SK-N-SH (cell line): Measurements from ENCODE around the gene WNT9B. TPM values are rescaled to one million over a fixed set of nuclear protein-coding genes. Genes with fewer than 3 reads are reported as not detected.

Experiments
- CTCF ChIA-PET: fragments of 300-600, 350-600 bp; formaldehyde crosslinking; extraction: SDS; loops from one replicate; lab custom pipeline; 2021; lab: Yijun Ruan, JAX
- POLR2A ChIA-PET: fragments of 350-600 bp; sonication (Branson Sonifier 250); formaldehyde crosslinking; extraction: SDS; loops from one replicate; lab custom pipeline; 2020; ENCODE audit warnings: antibody characterized with exemption, inconsistent platforms; lab: Yijun Ruan, JAX
- DNase-seq: peaks from one replicate; pipeline ENCODE4 v3.0.0; 2012
- H2AFZ ChIP-seq: fragments of 200-600 bp; sonication (generic); 2 replicates; pipeline ENCODE4 v1.8.1; 2016; ENCODE audit warnings: antibody characterized with exemption, mild to moderate bottlenecking, low read depth
- H3F3A ChIP-seq: fragments of 200-600 bp; sonication (generic); replicated peaks from 2 replicates; pipeline ENCODE3; 2016; ENCODE audit warnings: antibody characterized with exemption, mild to moderate bottlenecking; ENCODE audit not compliant: insufficient read depth
- H3K27ac ChIP-seq, 2 experiments: fragments of 200-500 bp in 1 of 2; fragments of 200-600 bp in 1 of 2; sonication (Bioruptor generic) in 1 of 2; sonication (generic), shearing (Covaris generic) in 1 of 2; 2 replicates each; pipeline versions ENCODE4 v1.5.1 to v1.6.1; 2014 to 2016; ENCODE audit warnings: low read depth in 2 of 2, inconsistent platforms in 1 of 2, low read length in 1 of 2, mild to moderate bottlenecking in 1 of 2, mixed read lengths in 1 of 2
- H3K27me3 ChIP-seq: fragments of 200-600 bp; sonication (generic), shearing (Covaris generic); 2 replicates; pipeline ENCODE4 v1.6.1; 2016; ENCODE audit warnings: mixed run types; ENCODE audit not compliant: insufficient read depth
- H3K36me3 ChIP-seq, 2 experiments: fragments of 200-500 bp in 1 of 2; fragments of 200-600 bp in 1 of 2; sonication (Bioruptor generic) in 1 of 2; sonication (generic) in 1 of 2; replicated peaks in 1 of 2; 2 replicates each; pipeline versions ENCODE3 to v1.5.1; 2014 to 2016; ENCODE audit warnings: low read length in 1 of 2, mild to moderate bottlenecking in 1 of 2; ENCODE audit not compliant: insufficient read depth in 2 of 2, control insufficient read depth in 1 of 2
- H3K4me1 ChIP-seq, 2 experiments: fragments of 200-500 bp in 1 of 2; fragments of 200-600 bp in 1 of 2; sonication (Bioruptor generic) in 1 of 2; sonication (generic), shearing (Covaris generic) in 1 of 2; 2 replicates each; pipeline versions ENCODE4 v1.5.1 to v1.6.1; 2014 to 2016; ENCODE audit warnings: low read depth in 1 of 2, low read length in 1 of 2, mixed run types in 1 of 2; ENCODE audit not compliant: insufficient read depth in 2 of 2, control insufficient read depth in 1 of 2
- H3K4me2 ChIP-seq: fragments of 200-600 bp; sonication (generic), shearing (Covaris generic); 2 replicates; pipeline ENCODE4 v1.6.1; 2017; ENCODE audit warnings: mixed run types
- H3K4me3 ChIP-seq, 2 experiments: fragments of 200-500 bp in 1 of 2; fragments of 200-600 bp in 1 of 2; sonication (Bioruptor generic) in 1 of 2; sonication (generic), shearing (Covaris generic) in 1 of 2; 2 replicates each; pipeline versions ENCODE4 v1.5.1 to v1.8.1; 2014 to 2016; ENCODE audit warnings: low read depth in 2 of 2, inconsistent platforms in 1 of 2, low read length in 1 of 2, mild to moderate bottlenecking in 1 of 2, mixed read lengths in 1 of 2, moderate library complexity in 1 of 2
- H3K79me2 ChIP-seq: fragments of 200-600 bp; sonication (generic); 2 replicates; pipeline ENCODE4 v1.8.1; 2017; ENCODE audit warnings: mild to moderate bottlenecking; ENCODE audit not compliant: insufficient read depth
- H3K9ac ChIP-seq: fragments of 200-600 bp; sonication (generic); 2 replicates; pipeline ENCODE4 v1.6.1; 2017; ENCODE audit warnings: mixed run types
- H3K9me2 ChIP-seq: fragments of 200-600 bp; sonication (generic); 2 replicates; pipeline ENCODE4 v1.6.1; 2017; ENCODE audit warnings: mixed run types
- H3K9me3 ChIP-seq: fragments of 200-600 bp; sonication (generic); 2 replicates; pipeline ENCODE4 v1.6.1; 2017; ENCODE audit warnings: mixed run types, mild to moderate bottlenecking, moderate library complexity
- H4K20me1 ChIP-seq: fragments of 200-600 bp; sonication (generic); 2 replicates; pipeline ENCODE4 v1.6.1; 2017; ENCODE audit warnings: mild to moderate bottlenecking, mixed run types; ENCODE audit not compliant: insufficient read depth
- CHD2 ChIP-seq: fragments of 150-350 bp; IDR thresholded peaks from 2 replicates; pipeline ENCODE4 v1.6.1; 2018; ENCODE audit warnings: low read length; ENCODE audit not compliant: partially characterized antibody
- ELF1 ChIP-seq: IDR thresholded peaks from 2 replicates; pipeline ENCODE4 v1.4.0; 2012
- EZH2phosphoT487 ChIP-seq: fragments of 200-600 bp; sonication (generic); IDR thresholded peaks from 2 replicates; pipeline ENCODE4 v1.6.1; 2017; ENCODE audit warnings: low read depth, mixed run types, mild to moderate bottlenecking, antibody characterized with exemption, moderate library complexity, borderline replicate concordance
- GABPA ChIP-seq: IDR thresholded peaks from 2 replicates; pipeline ENCODE4 v1.4.0; 2012; ENCODE audit warnings: low read depth, mild to moderate bottlenecking
- IRF3 ChIP-seq: fragments of 150-350 bp; IDR thresholded peaks from 2 replicates; pipeline ENCODE4 v1.6.1; 2016; ENCODE audit warnings: mild to moderate bottlenecking, low read depth, low read length
- JUND ChIP-seq: IDR thresholded peaks from 2 replicates; pipeline ENCODE4 v1.4.0; 2012
- MEF2A ChIP-seq: IDR thresholded peaks from 2 replicates; pipeline ENCODE4 v1.4.0; 2012; ENCODE audit warnings: low read depth, borderline replicate concordance
- NFIC ChIP-seq: IDR thresholded peaks from 2 replicates; pipeline ENCODE4 v1.4.0; 2012; ENCODE audit warnings: borderline replicate concordance
- NRF1 ChIP-seq: IDR thresholded peaks from 2 replicates; pipeline ENCODE4 v1.6.1; 2012; ENCODE audit warnings: low read depth, mild to moderate bottlenecking, low read length
- RCOR1 ChIP-seq: fragments of 150-350 bp; IDR thresholded peaks from 2 replicates; pipeline ENCODE4 v1.6.1; 2017; ENCODE audit warnings: antibody characterized with exemption, low read length
- RFX5 ChIP-seq: IDR thresholded peaks from 2 replicates; pipeline ENCODE4 v1.6.1; 2012; ENCODE audit warnings: mild to moderate bottlenecking, improper control_type of control experiment, low read length
- RXRA ChIP-seq: IDR thresholded peaks from 2 replicates; pipeline ENCODE4 v1.4.0; 2012; ENCODE audit warnings: low read depth, mild to moderate bottlenecking, borderline replicate concordance
- SIN3A ChIP-seq: IDR thresholded peaks from 2 replicates; pipeline ENCODE4 v1.6.1; 2012; ENCODE audit warnings: low read depth, mild to moderate bottlenecking, low read length, moderate library complexity, borderline replicate concordance
- SMC3 ChIP-seq: IDR thresholded peaks from 2 replicates; pipeline ENCODE4 v1.6.1; 2012; ENCODE audit warnings: low read depth, low read length, improper control_type of control experiment
- TCF12 ChIP-seq: IDR thresholded peaks from 2 replicates; pipeline ENCODE4 v1.4.0; 2012
- ZBTB33 ChIP-seq: IDR thresholded peaks from 2 replicates; pipeline ENCODE4 v1.4.0; 2012; ENCODE audit warnings: low read depth, borderline replicate concordance
- WGBS: methylation state at CpG from one replicate; pipeline ENCODE4 v1.1.6; 2017; ENCODE audit warnings: low lambda C conversion rate; 5-methylcytosine and 5-hydroxymethylcytosine counted together
- polyA plus RNA-seq, 3 experiments: library from polyadenylated mRNA; depleted of rRNA; stranded (reverse); fragments of >200 nt; gene quantifications; 2 replicates each; pipeline ENCODE4 v1.2.3, GENCODE V29; 2012
- TF ChIP-seq, protein P1 (sequence below): fragments of 200-600 bp; sonication (generic); IDR thresholded peaks from 2 replicates; pipeline ENCODE4 v1.6.1; 2017; ENCODE audit warnings: antibody characterized with exemption, mild to moderate bottlenecking, moderate library complexity
- TF ChIP-seq, protein P2 (sequence below): IDR thresholded peaks from 2 replicates; pipeline ENCODE4; 2012
- TF ChIP-seq, protein P3 (sequence below): IDR thresholded peaks from 2 replicates; pipeline ENCODE4 v1.4.0; 2012; ENCODE audit warnings: low read depth

Gene WNT9B
- polyA plus RNA-seq, 1 of the 3 experiments (the other 2 are of a cell fraction): not detected

DNA sequence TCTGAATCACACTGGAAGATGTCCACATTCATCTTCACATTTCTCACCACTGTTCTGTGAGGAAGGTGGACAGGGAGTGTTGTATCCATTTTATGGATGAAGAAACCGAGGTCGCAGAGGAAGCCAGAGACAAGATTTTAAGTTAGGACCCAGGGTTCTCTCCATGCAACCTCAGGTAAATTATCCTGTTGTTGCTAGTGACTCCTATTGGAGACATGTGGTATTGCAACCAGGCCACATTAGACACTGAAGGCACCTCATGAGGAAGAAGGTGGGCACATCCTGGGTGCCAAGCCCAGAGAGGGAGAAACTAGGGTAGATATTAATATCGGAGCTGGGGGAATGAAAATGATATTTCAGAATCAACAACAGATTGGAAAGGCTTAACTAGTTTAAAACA lies 8.5 kb upstream of the WNT9B start:
- Histone ChIP-seq H3K4me2 (no peak overlapping the region), H4K20me1 (no peaks in the 10 kb centered on the region), H3K36me3 (no peaks in the 10 kb centered on the region), H3K27me3 (peaks cover 23% of the 10 kb centered on the region; the same call in 1 of the 2 replicates), H3K27ac (no peak overlapping the region), H3K9ac (no peak overlapping the region), H3F3A (no peaks in the 10 kb centered on the region), H3K4me1 (peaks cover 0 to 3% of the 10 kb centered on the region in 2 experiments; a peak in 1 of 4 replicates), H2AFZ (no peak overlapping the region), H3K9me2 (no peaks in the 10 kb centered on the region), H3K79me2 (no peaks in the 10 kb centered on the region), H3K4me3 (no peak overlapping the region), H3K9me3 (no peaks in the 10 kb centered on the region)
- ChIA-PET POLR2A (no interaction called here), CTCF (interaction anchor here (0.6 to 10.1 kb wide), 43 partner anchors 8 to 815 kb away, joined by 3 to 210 read pairs (median 8); partner anchors contain the start of gene WNT9B)
- DNase-seq: no peak
- TF ChIP-seq EZH2phosphoT487 (no peak), JUND (no peak), SIN3A (no peak)
- TF ChIP-seq, protein P1, sequence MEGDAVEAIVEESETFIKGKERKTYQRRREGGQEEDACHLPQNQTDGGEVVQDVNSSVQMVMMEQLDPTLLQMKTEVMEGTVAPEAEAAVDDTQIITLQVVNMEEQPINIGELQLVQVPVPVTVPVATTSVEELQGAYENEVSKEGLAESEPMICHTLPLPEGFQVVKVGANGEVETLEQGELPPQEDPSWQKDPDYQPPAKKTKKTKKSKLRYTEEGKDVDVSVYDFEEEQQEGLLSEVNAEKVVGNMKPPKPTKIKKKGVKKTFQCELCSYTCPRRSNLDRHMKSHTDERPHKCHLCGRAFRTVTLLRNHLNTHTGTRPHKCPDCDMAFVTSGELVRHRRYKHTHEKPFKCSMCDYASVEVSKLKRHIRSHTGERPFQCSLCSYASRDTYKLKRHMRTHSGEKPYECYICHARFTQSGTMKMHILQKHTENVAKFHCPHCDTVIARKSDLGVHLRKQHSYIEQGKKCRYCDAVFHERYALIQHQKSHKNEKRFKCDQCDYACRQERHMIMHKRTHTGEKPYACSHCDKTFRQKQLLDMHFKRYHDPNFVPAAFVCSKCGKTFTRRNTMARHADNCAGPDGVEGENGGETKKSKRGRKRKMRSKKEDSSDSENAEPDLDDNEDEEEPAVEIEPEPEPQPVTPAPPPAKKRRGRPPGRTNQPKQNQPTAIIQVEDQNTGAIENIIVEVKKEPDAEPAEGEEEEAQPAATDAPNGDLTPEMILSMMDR: peak; percentile 68
- 64% methylated on average over 3 of the region's 3 CpGs for WGBS

- H3K79me2 ChIP-seq: no peaks in the 10 kb centered on the region
- TF ChIP-seq, protein P2, sequence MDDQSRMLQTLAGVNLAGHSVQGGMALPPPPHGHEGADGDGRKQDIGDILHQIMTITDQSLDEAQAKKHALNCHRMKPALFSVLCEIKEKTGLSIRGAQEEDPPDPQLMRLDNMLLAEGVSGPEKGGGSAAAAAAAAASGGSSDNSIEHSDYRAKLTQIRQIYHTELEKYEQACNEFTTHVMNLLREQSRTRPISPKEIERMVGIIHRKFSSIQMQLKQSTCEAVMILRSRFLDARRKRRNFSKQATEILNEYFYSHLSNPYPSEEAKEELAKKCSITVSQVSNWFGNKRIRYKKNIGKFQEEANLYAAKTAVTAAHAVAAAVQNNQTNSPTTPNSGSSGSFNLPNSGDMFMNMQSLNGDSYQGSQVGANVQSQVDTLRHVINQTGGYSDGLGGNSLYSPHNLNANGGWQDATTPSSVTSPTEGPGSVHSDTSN: no peak
- TF ChIP-seq TCF12 (no peak), GABPA (no peak), CHD2 (no peak), IRF3 (no peak), ZBTB33 (no peak), NFIC (no peak), RCOR1 (no peak), SMC3 (no peak), NRF1 (no peak), RXRA (no peak), MEF2A (no peak), ELF1 (no peak), RFX5 (no peak)
- TF ChIP-seq, protein P3, sequence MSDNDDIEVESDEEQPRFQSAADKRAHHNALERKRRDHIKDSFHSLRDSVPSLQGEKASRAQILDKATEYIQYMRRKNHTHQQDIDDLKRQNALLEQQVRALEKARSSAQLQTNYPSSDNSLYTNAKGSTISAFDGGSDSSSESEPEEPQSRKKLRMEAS: no peak
- TF ChIP-seq, all 33 proteins: peak for 0
- Histone ChIP-seq H4K20me1 (no peaks in the 10 kb centered on the region), H3K27me3 (peaks cover 50% of the 10 kb centered on the region), H3K4me3 (no peak overlapping the region), H3K9me3 (no peaks in the 10 kb centered on the region), H3K9me2 (no peaks in the 10 kb centered on the region), H2AFZ (no peak overlapping the region), H3K4me2 (no peak overlapping the region), H3K4me1 (peaks cover 0 to 11% of the 10 kb centered on the region in 2 experiments; a peak in 1 of 4 replicates), H3K9ac (no peak overlapping the region), H3K27ac (no peak overlapping the region), H3F3A (no peaks in the 10 kb centered on the region), H3K36me3 (no peaks in the 10 kb centered on the region)
- DNase-seq: no peak
- WGBS: 45% methylated on average over 8 of the region's 8 CpGs
- ChIA-PET CTCF (interaction anchor here (1.2 to 10.1 kb wide), 3 partner anchors 11 to 95 kb away, joined by 3 to 210 read pairs (median 12); no protein-coding TSS in a partner anchor), POLR2A (interaction anchor here (1.1 kb wide), 1 partner anchor 95 kb away, joined by 4 read pairs; no protein-coding TSS in a partner anchor)
These were observed 3.9 kb upstream of the WNT9B start for GRCh38 chr17:46847204-46848191.
